HEK293 (cell line): ENCODE data around the gene AQP9.

Experiments
- SP2 ChIP-seq: fragments of 450-650 bp; formaldehyde crosslinking; IDR thresholded peaks from 2 replicates; pipeline ENCODE4 v1.5.1; 2016; ENCODE audit warnings: missing biosample characterization, missing genetic modification characterization
- TCF7L2 ChIP-seq: IDR thresholded peaks from 2 replicates; pipeline ENCODE4 v1.6.1; 2011; ENCODE audit warnings: low read depth, mild to moderate bottlenecking, inconsistent platforms, low read length, moderate library complexity, borderline replicate concordance
- ZBTB17 ChIP-seq: fragments of 450-650 bp; formaldehyde crosslinking; IDR thresholded peaks from 2 replicates; pipeline ENCODE4 v1.5.1; 2016; ENCODE audit warnings: missing biosample characterization, missing genetic modification characterization
- ZNF121 ChIP-seq: fragments of 450-650 bp; formaldehyde crosslinking; IDR thresholded peaks from 2 replicates; pipeline ENCODE4 v1.5.1; 2016; ENCODE audit warnings: missing biosample characterization, missing genetic modification characterization
- ZNF416 ChIP-seq: fragments of 450-650 bp; formaldehyde crosslinking; IDR thresholded peaks from 2 replicates; pipeline ENCODE4 v1.5.1; 2016; ENCODE audit warnings: missing biosample characterization, missing genetic modification characterization
- ZNF423 ChIP-seq: fragments of 450-650 bp; formaldehyde crosslinking; IDR thresholded peaks from 2 replicates; pipeline ENCODE4 v1.5.1; 2016; ENCODE audit warnings: missing biosample characterization, missing genetic modification characterization
- ZNF473 ChIP-seq: fragments of 450-650 bp; formaldehyde crosslinking; IDR thresholded peaks from 2 replicates; pipeline ENCODE4 v1.5.1; 2017; ENCODE audit warnings: missing biosample characterization, missing genetic modification characterization
- ZNF670 ChIP-seq: fragments of 450-650 bp; formaldehyde crosslinking; IDR thresholded peaks from 2 replicates; pipeline ENCODE4 v1.5.1; 2016; ENCODE audit warnings: missing biosample characterization, missing genetic modification characterization, low read depth
- ZXDB ChIP-seq: fragments of 450-650 bp; formaldehyde crosslinking; IDR thresholded peaks from 2 replicates; pipeline ENCODE4 v1.5.1; 2016; ENCODE audit warnings: missing biosample characterization, missing genetic modification characterization
- TF ChIP-seq, protein P1 (sequence below): fragments of 450-650 bp; formaldehyde crosslinking; IDR thresholded peaks from 2 replicates; pipeline ENCODE4 v1.5.1; 2016; ENCODE audit warnings: missing biosample characterization, missing genetic modification characterization
- TF ChIP-seq, protein P2 (sequence below): fragments of 450-650 bp; formaldehyde crosslinking; IDR thresholded peaks from 2 replicates; pipeline ENCODE4 v1.5.1; 2016; ENCODE audit warnings: missing biosample characterization, missing genetic modification characterization, low read depth
- TF ChIP-seq, protein P3 (sequence below): fragments of 450-650 bp; formaldehyde crosslinking; IDR thresholded peaks from 2 replicates; pipeline ENCODE4 v1.5.1; 2016; ENCODE audit warnings: missing biosample characterization, missing genetic modification characterization
- TF ChIP-seq, protein P4 (sequence below): fragments of 450-650 bp; formaldehyde crosslinking; IDR thresholded peaks from 2 replicates; pipeline ENCODE4 v1.5.1; 2017; ENCODE audit warnings: missing biosample characterization, missing genetic modification characterization

DNA sequence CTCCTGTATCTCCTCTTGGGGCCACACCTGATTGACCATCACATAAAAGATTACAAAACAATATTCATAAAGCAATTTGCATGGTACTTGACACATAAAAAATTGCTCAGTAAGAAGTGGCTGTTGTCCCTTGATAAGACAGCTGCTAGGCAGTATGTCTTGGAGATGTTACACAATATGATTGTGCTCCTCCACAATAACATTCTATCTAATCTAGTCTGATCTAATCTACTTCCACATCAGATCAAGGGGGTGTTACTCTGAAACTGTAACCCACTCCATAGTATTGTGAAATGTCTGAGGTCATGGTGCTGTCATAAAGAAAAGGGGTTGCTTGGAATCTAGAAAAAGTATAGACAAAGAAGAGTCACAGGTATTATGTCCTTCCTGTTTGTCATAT, 23.4 kb upstream of the AQP9 start:
- TF ChIP-seq, protein P1, sequence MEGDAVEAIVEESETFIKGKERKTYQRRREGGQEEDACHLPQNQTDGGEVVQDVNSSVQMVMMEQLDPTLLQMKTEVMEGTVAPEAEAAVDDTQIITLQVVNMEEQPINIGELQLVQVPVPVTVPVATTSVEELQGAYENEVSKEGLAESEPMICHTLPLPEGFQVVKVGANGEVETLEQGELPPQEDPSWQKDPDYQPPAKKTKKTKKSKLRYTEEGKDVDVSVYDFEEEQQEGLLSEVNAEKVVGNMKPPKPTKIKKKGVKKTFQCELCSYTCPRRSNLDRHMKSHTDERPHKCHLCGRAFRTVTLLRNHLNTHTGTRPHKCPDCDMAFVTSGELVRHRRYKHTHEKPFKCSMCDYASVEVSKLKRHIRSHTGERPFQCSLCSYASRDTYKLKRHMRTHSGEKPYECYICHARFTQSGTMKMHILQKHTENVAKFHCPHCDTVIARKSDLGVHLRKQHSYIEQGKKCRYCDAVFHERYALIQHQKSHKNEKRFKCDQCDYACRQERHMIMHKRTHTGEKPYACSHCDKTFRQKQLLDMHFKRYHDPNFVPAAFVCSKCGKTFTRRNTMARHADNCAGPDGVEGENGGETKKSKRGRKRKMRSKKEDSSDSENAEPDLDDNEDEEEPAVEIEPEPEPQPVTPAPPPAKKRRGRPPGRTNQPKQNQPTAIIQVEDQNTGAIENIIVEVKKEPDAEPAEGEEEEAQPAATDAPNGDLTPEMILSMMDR (tag by site-specific recombination), result no peak
- TF ChIP-seq ZNF670 (tag by site-specific recombination) (no peak), ZNF416 (tag by site-specific recombination) (no peak), TCF7L2 (no peak), SP2 (tag by site-specific recombination) (no peak), ZXDB (tag by site-specific recombination) (no peak), ZBTB17 (tag by site-specific recombination) (no peak), ZNF423 (tag by site-specific recombination) (no peak), ZNF473 (no peak), ZNF121 (no peak)
- TF ChIP-seq, protein P2, sequence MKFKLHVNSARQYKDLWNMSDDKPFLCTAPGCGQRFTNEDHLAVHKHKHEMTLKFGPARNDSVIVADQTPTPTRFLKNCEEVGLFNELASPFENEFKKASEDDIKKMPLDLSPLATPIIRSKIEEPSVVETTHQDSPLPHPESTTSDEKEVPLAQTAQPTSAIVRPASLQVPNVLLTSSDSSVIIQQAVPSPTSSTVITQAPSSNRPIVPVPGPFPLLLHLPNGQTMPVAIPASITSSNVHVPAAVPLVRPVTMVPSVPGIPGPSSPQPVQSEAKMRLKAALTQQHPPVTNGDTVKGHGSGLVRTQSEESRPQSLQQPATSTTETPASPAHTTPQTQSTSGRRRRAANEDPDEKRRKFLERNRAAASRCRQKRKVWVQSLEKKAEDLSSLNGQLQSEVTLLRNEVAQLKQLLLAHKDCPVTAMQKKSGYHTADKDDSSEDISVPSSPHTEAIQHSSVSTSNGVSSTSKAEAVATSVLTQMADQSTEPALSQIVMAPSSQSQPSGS (tag by site-specific recombination), result no peak
- TF ChIP-seq, protein P3, sequence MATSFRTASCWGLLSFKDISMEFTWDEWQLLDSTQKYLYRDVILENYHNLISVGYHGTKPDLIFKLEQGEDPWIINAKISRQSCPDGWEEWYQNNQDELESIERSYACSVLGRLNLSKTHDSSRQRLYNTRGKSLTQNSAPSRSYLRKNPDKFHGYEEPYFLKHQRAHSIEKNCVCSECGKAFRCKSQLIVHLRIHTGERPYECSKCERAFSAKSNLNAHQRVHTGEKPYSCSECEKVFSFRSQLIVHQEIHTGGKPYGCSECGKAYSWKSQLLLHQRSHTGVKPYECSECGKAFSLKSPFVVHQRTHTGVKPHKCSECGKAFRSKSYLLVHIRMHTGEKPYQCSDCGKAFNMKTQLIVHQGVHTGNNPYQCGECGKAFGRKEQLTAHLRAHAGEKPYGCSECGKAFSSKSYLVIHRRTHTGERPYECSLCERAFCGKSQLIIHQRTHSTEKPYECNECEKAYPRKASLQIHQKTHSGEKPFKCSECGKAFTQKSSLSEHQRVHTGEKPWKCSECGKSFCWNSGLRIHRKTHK (tag by site-specific recombination), result no peak
- TF ChIP-seq, protein P4, sequence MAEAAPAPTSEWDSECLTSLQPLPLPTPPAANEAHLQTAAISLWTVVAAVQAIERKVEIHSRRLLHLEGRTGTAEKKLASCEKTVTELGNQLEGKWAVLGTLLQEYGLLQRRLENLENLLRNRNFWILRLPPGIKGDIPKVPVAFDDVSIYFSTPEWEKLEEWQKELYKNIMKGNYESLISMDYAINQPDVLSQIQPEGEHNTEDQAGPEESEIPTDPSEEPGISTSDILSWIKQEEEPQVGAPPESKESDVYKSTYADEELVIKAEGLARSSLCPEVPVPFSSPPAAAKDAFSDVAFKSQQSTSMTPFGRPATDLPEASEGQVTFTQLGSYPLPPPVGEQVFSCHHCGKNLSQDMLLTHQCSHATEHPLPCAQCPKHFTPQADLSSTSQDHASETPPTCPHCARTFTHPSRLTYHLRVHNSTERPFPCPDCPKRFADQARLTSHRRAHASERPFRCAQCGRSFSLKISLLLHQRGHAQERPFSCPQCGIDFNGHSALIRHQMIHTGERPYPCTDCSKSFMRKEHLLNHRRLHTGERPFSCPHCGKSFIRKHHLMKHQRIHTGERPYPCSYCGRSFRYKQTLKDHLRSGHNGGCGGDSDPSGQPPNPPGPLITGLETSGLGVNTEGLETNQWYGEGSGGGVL (tag by site-specific recombination), result no peak
